GM23248 (cell line): ENCODE measurements around the gene RACK1.

Source experiments
- EZH2 ChIP-seq: fragments of 200-600 bp; sonication (generic); IDR thresholded peaks from 2 replicates; pipeline ENCODE4 v1.6.1; 2018; ENCODE audit warnings: antibody characterized with exemption, mild to moderate bottlenecking; ENCODE audit not compliant: insufficient read depth, poor library complexity, severe bottlenecking
- EZH2phosphoT487 ChIP-seq: fragments of 200-600 bp; sonication (generic); IDR thresholded peaks from 2 replicates; pipeline ENCODE4 v1.6.1; 2018; ENCODE audit warnings: antibody characterized with exemption, moderate library complexity, mild to moderate bottlenecking, low read depth; ENCODE audit not compliant: insufficient read depth

- TF ChIP-seq EZH2, result no peak
- TF ChIP-seq EZH2phosphoT487, result no peak
Observed at GRCh38 chr5:181259283-181259682, 15.6 kb upstream of the RACK1 start.
